ENCODE data around the gene EXOC4.

DNA sequence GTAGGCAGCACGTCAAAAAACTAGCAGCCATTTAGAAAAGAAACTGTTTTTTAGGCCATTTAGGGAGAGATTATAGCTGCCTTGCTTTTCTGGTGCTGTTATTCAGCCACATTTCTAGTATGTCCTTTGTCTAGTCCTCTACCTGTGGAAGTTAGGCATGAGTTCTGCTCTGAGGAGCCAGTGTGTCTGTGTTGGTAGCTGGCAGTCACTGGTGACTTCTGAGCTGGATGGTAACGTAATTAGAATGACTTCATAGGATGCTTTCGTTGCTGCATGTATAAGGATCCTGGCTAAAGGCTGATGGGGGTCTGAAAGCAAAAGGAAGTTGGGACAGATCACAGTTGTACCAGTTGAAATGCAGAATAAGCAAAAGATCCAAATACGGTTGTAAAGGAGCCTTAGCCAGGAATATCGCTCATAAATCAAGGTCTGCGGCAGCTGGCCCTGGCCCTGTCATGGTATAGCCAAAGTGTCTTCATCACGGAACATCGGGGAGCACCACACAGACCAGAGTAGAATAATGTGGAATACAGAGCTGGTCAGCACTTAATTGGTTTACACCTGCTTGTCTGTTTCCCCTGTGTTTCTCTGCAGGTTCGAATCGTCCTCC is 226.7 kb downstream of the EXOC4 start:
- no peak for TF ChIP-seq CTCF (tag by site-specific recombination; IDR thresholded peaks at IDR 0.05)
- TF ChIP-seq ZNF768 (tag by site-specific recombination; IDR thresholded peaks at IDR 0.05) = no peak
- no peak for TF ChIP-seq ZNF501 (tag by site-specific recombination; IDR thresholded peaks at IDR 0.05)
- no peak for TF ChIP-seq ZNF473 (tag by site-specific recombination; IDR thresholded peaks at IDR 0.05)
